SIG-M5 (cell line): Measurements from ENCODE around the gene SPTLC2.
"Not testable (repeated sequence)": the region's sequence is repeated elsewhere in the genome, so short reads cannot be mapped to it uniquely, and the experiment has no call there.

Source experiments
- DNase-seq: peaks from one replicate; lab custom pipeline; 2025; lab: John Stamatoyannopoulos, UW

Gene SPTLC2

GRCh38 chr14:77588411-77589025 is 27.9 kb downstream of the SPTLC2 start:
- DNase-seq, result not testable (repeated sequence)

DNA sequence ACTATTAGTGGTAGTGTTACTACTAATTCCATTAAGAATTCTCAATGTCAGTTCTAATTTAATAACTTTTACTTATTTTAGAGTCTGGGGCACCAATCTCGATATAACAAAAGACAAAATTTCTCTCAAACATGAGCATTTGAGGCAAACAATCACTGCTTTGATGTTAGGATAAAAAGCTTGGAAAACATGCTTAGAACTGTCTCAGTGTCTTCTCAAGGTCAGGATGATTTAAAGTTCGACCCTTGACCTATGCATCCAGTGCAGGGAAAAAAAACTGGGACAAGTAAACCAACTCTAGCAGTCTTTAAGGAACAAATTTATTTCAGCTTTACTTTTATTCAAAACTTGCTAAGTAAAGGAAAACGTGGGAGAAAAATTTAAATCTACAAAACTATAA is 31.1 kb downstream of the SPTLC2 start:
- DNase-seq, result no peak

GRCh38 chr14:77584809-77585208 is 31.6 kb downstream of the SPTLC2 start:
- no peak for DNase-seq

DNA sequence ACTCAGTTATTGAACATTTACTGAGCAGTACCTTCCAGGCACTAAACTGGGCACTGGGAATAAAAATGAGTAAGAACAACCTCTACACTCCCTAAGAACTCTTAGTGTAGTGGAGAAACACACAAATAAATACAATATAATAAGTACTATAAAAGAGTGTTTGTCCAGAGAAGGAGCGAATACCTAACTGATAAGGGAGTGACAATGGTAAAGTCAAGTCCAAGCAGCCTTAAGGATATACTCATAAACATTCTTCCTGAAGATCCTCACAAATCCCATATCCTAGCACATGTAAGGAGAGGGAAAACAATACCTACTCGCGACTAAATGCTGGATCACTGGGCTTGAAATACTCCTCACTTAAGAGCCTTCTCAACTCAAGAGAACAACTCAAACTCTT is 32.8 kb downstream of the SPTLC2 start:
- DNase-seq, result no peak

DNA sequence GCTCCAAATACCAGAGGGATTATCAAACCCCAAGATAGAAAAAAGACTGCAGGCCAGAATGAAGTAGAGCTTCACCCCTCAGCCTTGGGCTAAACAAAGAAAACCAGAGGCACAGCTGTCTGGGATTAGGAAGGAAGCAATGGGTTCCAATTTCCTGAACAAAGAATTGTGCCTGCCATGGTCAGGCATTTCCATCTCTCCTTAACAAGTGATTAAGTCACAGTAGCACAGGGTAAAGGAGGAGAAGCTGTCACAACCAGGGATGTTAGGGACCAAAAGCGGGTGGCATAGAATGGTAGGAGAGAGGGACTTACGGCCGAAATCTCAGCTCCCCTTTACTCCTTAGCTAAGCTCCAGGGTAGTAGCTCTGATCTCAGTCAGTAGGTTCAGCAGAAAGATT is 33.9 kb downstream of the SPTLC2 start:
- DNase-seq, result no peak

DNA sequence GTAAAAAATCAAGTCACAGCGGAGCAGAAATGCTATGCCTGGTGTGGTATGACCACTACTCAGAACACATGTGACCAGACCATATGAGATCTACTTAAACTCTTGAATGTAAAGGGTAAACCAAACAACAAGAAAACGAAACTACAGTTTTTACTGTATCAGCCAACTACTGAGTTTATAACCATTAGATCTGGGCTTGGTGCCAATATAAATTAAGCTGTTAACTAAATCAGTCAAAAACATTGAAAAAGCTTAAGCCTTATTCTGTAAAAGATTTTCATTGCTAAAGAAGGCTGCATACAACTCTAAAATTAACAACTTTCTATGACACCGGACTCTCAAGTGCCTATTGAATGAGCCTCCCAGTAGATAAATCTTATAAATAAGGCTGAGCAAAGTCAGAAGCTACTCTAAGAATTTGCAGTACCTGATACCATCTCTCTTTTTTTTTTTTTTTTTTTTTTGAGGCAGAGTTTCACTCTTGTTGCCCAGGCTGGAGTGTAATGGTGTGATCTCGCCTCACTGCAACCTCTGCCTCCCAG is 35.4 kb downstream of the SPTLC2 start:
- DNase-seq, result no peak

DNA sequence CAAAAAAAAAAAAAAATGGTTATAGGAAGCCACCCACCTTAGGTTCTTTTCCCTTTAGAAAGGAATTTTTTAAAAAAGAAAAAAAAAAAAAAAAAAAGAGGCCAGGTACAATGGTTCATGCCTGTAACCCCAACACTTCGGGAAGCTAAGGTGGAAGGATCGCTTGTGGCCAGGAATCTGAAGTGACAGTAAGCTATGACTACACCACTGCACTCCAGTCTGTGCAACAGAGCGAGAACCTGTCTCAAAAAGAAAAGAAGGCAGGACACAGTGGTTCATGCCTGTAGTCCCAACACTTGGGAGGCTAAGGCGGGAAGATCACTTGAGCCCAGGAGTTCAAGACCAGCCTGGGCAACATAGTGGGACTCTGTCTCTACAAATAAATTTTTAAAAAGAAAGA is 36.0 kb downstream of the SPTLC2 start:
- DNase-seq, result no peak

- DNase-seq, result no peak
Measured at GRCh38 chr14:77579780-77580179, 36.7 kb downstream of the SPTLC2 start.

- no peak for DNase-seq
Measured at GRCh38 chr14:77579065-77579464, 37.4 kb downstream of the SPTLC2 start.

DNA sequence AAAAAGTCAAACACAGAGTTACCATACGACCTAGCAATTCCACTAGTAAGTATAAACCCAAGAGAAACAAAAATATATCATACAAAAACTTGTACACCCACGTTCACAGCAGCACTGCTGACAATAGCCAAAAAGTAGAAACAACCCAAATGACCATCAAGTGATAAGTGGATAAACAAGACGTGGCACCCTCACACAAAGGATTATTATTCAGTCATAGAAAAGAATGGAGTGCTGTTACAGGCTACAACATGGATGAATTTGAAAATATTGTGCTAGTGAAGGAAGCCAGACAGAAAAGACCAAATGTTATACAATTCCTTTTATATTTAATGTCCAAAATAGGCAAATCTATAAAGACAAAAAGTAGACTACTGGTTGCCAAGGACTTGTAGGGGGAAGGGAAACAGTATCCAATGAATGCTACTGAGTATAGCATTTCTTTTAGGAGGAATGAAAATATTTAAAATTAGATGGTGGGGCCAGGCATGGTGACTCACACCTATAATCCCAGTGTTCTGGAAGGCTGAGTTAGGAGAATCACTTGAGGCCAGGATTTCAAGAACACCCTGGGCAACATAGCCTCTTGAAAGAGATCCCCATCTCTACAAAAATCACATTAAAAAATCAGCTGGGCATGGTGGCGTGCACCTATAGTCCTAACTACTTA is 41.9 kb downstream of the SPTLC2 start:
- DNase-seq, result no peak

DNA sequence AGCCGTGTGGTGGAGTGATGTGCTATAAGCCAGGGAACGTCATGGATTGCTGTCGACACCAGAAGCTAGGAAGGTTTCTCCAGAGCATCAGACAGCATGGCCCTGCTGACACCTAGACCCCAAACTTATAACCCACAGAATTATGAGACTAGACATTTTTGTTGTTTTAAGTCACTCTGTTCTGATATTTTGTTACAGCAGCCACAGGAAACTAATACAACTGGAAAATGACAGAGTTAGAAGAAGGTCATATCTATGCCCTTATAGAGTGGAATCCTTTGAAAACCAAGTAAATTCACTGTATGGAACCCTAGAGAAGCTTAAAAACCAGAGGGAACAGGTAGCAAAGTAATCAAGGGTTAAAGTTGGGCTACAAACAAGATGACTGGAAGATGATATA is 42.5 kb downstream of the SPTLC2 start:
- no peak for DNase-seq

- no peak for DNase-seq
Measured at GRCh38 chr14:77570706-77571268, 45.6 kb downstream of the SPTLC2 start.

DNA sequence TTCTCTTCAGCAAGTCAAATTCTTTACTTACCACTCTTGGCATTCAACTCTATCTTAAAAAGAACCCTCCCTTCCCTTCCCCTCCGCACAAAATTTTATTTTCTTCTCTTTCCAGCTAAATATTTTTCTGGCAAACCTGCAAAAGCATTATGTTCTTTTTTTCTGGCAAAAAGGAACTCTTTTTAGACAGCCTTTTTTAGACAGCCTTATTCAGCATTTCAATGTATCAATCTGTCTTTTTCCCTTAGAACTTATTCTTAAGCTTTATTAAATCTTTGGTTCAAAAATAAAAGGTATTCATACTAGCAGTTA is 50.5 kb downstream of the SPTLC2 start:
- no peak for DNase-seq

DNA sequence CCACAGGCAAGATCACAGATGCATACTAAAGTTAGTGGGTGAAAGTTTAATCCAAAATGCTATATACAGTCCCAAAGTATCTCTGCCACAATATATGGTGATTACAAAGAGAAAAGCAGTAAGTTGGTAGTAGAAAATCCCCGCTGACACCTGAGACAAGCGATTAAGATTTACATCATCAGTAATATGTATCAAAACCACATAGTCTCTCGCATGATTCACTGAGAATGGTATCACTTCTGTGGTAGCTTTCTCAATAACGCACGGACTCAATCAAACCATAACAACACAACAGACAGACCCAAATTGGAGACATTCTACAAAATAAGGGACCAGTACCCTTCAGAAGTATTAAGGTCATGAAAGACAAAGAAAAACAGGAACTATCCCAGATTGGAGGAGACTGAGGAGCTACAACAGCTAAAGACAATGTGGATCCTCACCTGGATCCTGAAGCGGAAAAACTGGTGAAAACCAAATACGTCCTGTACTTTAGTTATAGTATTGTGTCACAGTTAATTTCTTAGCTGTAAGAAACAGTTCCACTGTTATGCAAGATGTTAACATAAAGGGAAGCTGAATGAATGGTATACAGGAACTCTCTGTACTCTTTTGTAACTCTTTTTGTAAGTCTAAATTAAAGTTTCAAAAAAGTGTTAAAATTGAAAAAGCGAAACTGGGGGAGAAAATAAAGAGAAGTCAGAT is 51.0 kb downstream of the SPTLC2 start:
- DNase-seq, result peak; percentile 74

GRCh38 chr14:77562681-77563080 is 53.8 kb downstream of the SPTLC2 start:
- DNase-seq, result no peak

- DNase-seq, result no peak
Measured at GRCh38 chr14:77561881-77562280, 54.6 kb downstream of the SPTLC2 start.

GRCh38 chr14:77559381-77559780 is 57.1 kb downstream of the SPTLC2 start:
- DNase-seq, result no peak

- no peak for DNase-seq
Measured at GRCh38 chr14:77557391-77557790, 59.0 kb downstream of the SPTLC2 start.

GRCh38 chr14:77556946-77557345 is 59.5 kb downstream of the SPTLC2 start:
- no peak for DNase-seq

GRCh38 chr14:77554816-77555599 is 61.4 kb downstream of the SPTLC2 start:
- DNase-seq, result no peak

GRCh38 chr14:77554207-77554606 is 62.2 kb downstream of the SPTLC2 start:
- DNase-seq, result no peak

GRCh38 chr14:77549451-77549850 is 67.0 kb downstream of the SPTLC2 start:
- no peak for DNase-seq
